Glomerular endothelial cell (primary cell): ENCODE data around the gene SPEM3. TPM values are rescaled to one million over a fixed set of nuclear protein-coding genes. Genes with fewer than 3 reads are reported as not detected.

Experiments used
- DNase-seq: peaks from one replicate; pipeline ENCODE4 v3.0.0-alpha.2; 2011; ENCODE audit warnings: low read depth, low spot score; ENCODE audit errors: extremely low read depth
- total RNA-seq: library from RNA; depleted of rRNA; stranded (reverse); fragments of >200 nt; gene quantifications from 2 replicates; pipeline ENCODE4 v1.2.3, GENCODE V29; 2015

The SPEM3 gene
- not detected in 2 replicates for total RNA-seq

- DNase-seq, result no peak
These were observed at the start of gene SPEM3 for GRCh38 chr17:7428557-7428956. TSS of gene SPEM3 (plus strand) at chr17:7428857. CDS start at chr17:7428903, 46 bp downstream.

- no peak for DNase-seq
These were observed 49.5 kb upstream of the SPEM3 start for GRCh38 chr17:7379134-7379533.

- DNase-seq, result no peak
These were observed 48.3 kb upstream of the SPEM3 start for GRCh38 chr17:7380321-7380720.

- no peak for DNase-seq
These were observed 47.6 kb upstream of the SPEM3 start, which contains the start of gene TNK1 for GRCh38 chr17:7380855-7381683. TSS of gene TNK1 (plus strand) at chr17:7381089. CDS start at chr17:7382927, 1,838 bp downstream.

GRCh38 chr17:7382901-7383300 is 45.8 kb upstream of the SPEM3 start:
- no peak for DNase-seq

- no peak for DNase-seq
These were observed 45.3 kb upstream of the SPEM3 start for GRCh38 chr17:7383371-7383741.

- DNase-seq, result no peak
These were observed 44.7 kb upstream of the SPEM3 start for GRCh38 chr17:7383742-7384488.

- no peak for DNase-seq
These were observed 44.1 kb upstream of the SPEM3 start for GRCh38 chr17:7384489-7385081.

- no peak for DNase-seq
These were observed 39.8 kb upstream of the SPEM3 start for GRCh38 chr17:7388856-7389255.

- no peak for DNase-seq
These were observed 38.4 kb upstream of the SPEM3 start for GRCh38 chr17:7389924-7390910.

- no peak for DNase-seq
These were observed 37.4 kb upstream of the SPEM3 start for GRCh38 chr17:7391307-7391706.

GRCh38 chr17:7392696-7393612 is 35.7 kb upstream of the SPEM3 start:
- DNase-seq, result no peak

GRCh38 chr17:7393613-7394451 is 34.8 kb upstream of the SPEM3 start:
- no peak for DNase-seq

- DNase-seq, result no peak
These were observed 34.0 kb upstream of the SPEM3 start, which contains the start of gene PLSCR3 for GRCh38 chr17:7394452-7395191. TSS of gene PLSCR3 (minus strand) at chr17:7394525. CDS start at chr17:7394110, 415 bp downstream.

- DNase-seq, result no peak
These were observed 32.5 kb upstream of the SPEM3 start for GRCh38 chr17:7396147-7396546.

GRCh38 chr17:7398612-7399011 is 30.0 kb upstream of the SPEM3 start:
- no peak for DNase-seq

- DNase-seq, result no peak
These were observed 25.5 kb upstream of the SPEM3 start for GRCh38 chr17:7403043-7403726.
